IMR-90 (cell line): ENCODE measurements around the gene MYADML2. TPM values are rescaled to one million over a fixed set of nuclear protein-coding genes. Genes with fewer than 3 reads are reported as not detected.

Source experiments
- ATAC-seq: fragments of 200-7000 bp; cut with Tn5 transposase; 2 replicates; pipeline ENCODE4 v1.9.1; 2020; ENCODE audit warnings: low read depth, mild to moderate bottlenecking, moderate library complexity
- BruUV-seq: library from RNA; stranded (reverse); fragments of 400-500 nt; replicated peaks from 2 replicates; lab custom pipeline; 2021; lab: Mats Ljungman, UMichigan
- CTCF ChIA-PET: fragments of 300-600 bp; formaldehyde crosslinking; extraction: SDS; loops from one replicate; lab custom pipeline; 2021; ENCODE audit warnings: antibody characterized with exemption; lab: Yijun Ruan, JAX
- POLR2A ChIA-PET: fragments of 300-600 bp; sonication (Branson Sonifier 250); formaldehyde crosslinking; loops from one replicate; lab custom pipeline; 2022; ENCODE audit warnings: antibody characterized with exemption; ENCODE audit not compliant: unreplicated experiment; lab: Charles Lee
- DNase-seq: peaks from one replicate; pipeline ENCODE4 v3.0.0; 2013
- H2AFZ ChIP-seq: replicated peaks from 2 replicates; pipeline ENCODE3; 2013; ENCODE audit warnings: low read length, mild to moderate bottlenecking; ENCODE audit not compliant: poor library complexity
- H2AK5ac ChIP-seq: 2 replicates; pipeline ENCODE4 v1.6.1; 2013; ENCODE audit warnings: low read depth, low read length, inconsistent platforms
- H2AK9ac ChIP-seq: replicated peaks from 2 replicates; pipeline ENCODE3; 2013; ENCODE audit warnings: mild to moderate bottlenecking, low read depth, low read length, moderate library complexity; ENCODE audit not compliant: poor library complexity
- H2BK120ac ChIP-seq: 2 replicates; pipeline ENCODE4 v1.6.1; 2013; ENCODE audit warnings: low read depth, low read length, inconsistent platforms
- H2BK15ac ChIP-seq: 3 replicates; pipeline ENCODE4 v1.6.1; 2013; ENCODE audit warnings: low read depth, low read length, inconsistent platforms
- H2BK20ac ChIP-seq: 2 replicates; pipeline ENCODE4 v1.6.1; 2013; ENCODE audit warnings: low read depth, mild to moderate bottlenecking, inconsistent platforms, low read length, moderate library complexity
- H2BK5ac ChIP-seq: 2 replicates; pipeline ENCODE4 v1.6.1; 2013; ENCODE audit warnings: mild to moderate bottlenecking, low read depth, low read length, inconsistent platforms; ENCODE audit not compliant: poor library complexity, severe bottlenecking
- H3K14ac ChIP-seq: replicated peaks from 2 replicates; pipeline ENCODE4 v1.6.1; 2013; ENCODE audit warnings: low read depth, low read length, inconsistent platforms
- H3K18ac ChIP-seq: 2 replicates; pipeline ENCODE4 v1.6.1; 2013; ENCODE audit warnings: low read depth, low read length, control low read depth
- H3K23ac ChIP-seq: 2 replicates; pipeline ENCODE4 v1.6.1; 2013; ENCODE audit warnings: low read depth, low read length, inconsistent platforms
- H3K27ac ChIP-seq: 2 replicates; pipeline ENCODE4 v1.5.1; 2013; ENCODE audit warnings: mild to moderate bottlenecking, control low read depth, low read length; ENCODE audit not compliant: insufficient read depth
- H3K27me3 ChIP-seq: 2 replicates; pipeline ENCODE4 v1.6.1; 2013; ENCODE audit warnings: low read length; ENCODE audit not compliant: control insufficient read depth, insufficient read depth
- H3K36me3 ChIP-seq: 2 replicates; pipeline ENCODE4 v1.6.1; 2013; ENCODE audit warnings: low read length, mixed read lengths; ENCODE audit not compliant: control insufficient read depth, insufficient read depth
- H3K4ac ChIP-seq: 2 replicates; pipeline ENCODE4 v1.6.1; 2013; ENCODE audit warnings: low read depth, low read length, inconsistent platforms
- H3K4me1 ChIP-seq: 2 replicates; pipeline ENCODE4 v1.6.1; 2013; ENCODE audit warnings: low read length, mixed read lengths; ENCODE audit not compliant: control insufficient read depth, insufficient read depth
- H3K4me2 ChIP-seq: 2 replicates; pipeline ENCODE4 v1.6.1; 2013; ENCODE audit warnings: low read depth, mild to moderate bottlenecking, control low read depth, low read length, moderate library complexity
- H3K4me3 ChIP-seq: 2 replicates; pipeline ENCODE4 v1.5.1; 2013; ENCODE audit warnings: low read depth, mild to moderate bottlenecking, control low read depth, low read length, moderate library complexity; ENCODE audit not compliant: insufficient read depth
- H3K56ac ChIP-seq: 2 replicates; pipeline ENCODE4 v1.6.1; 2013; ENCODE audit warnings: low read length, inconsistent platforms; ENCODE audit not compliant: insufficient read depth; ENCODE audit errors: extremely low read depth
- H3K79me1 ChIP-seq, 2 experiments: 2 replicates each; pipeline ENCODE4 v1.6.1; 2013; ENCODE audit warnings: low read length in 2 of 2, inconsistent platforms in 1 of 2, low read depth in 1 of 2
- H3K9ac ChIP-seq: 2 replicates; pipeline ENCODE4 v1.6.1; 2013; ENCODE audit warnings: low read depth, low read length, control low read depth
- H3K9me1 ChIP-seq: 2 replicates; pipeline ENCODE4 v1.6.1; 2013; ENCODE audit warnings: low read length, inconsistent platforms; ENCODE audit not compliant: insufficient read depth
- H3K9me3 ChIP-seq: 2 replicates; pipeline ENCODE4 v1.6.1; 2013; ENCODE audit warnings: low read length; ENCODE audit not compliant: control insufficient read depth, insufficient read depth
- H4K20me1 ChIP-seq: 2 replicates; pipeline ENCODE4 v1.6.1; 2013; ENCODE audit warnings: low read length, inconsistent platforms; ENCODE audit not compliant: insufficient read depth
- H4K5ac ChIP-seq: 2 replicates; pipeline ENCODE4 v1.6.1; 2013; ENCODE audit warnings: mild to moderate bottlenecking, low read depth, low read length, control low read depth
- H4K8ac ChIP-seq, 2 experiments: 2 replicates each; pipeline ENCODE4 v1.6.1; 2013; ENCODE audit warnings: low read depth in 2 of 2, low read length in 2 of 2, control low read depth in 1 of 2, inconsistent platforms in 1 of 2
- H4K91ac ChIP-seq: 2 replicates; pipeline ENCODE4 v1.6.1; 2013; ENCODE audit warnings: low read depth, low read length, inconsistent platforms; ENCODE audit not compliant: insufficient read depth
- BHLHE40 ChIP-seq: fragments of 150-350 bp; IDR thresholded peaks from 2 replicates; pipeline ENCODE4 v1.6.1; 2016; ENCODE audit warnings: mild to moderate bottlenecking, low read depth, low read length
- CEBPB ChIP-seq: IDR thresholded peaks from 2 replicates; pipeline ENCODE4 v1.6.1; 2012; ENCODE audit warnings: low read depth, low read length, improper control_type of control experiment
- CTCF ChIP-seq: conservative IDR thresholded peaks from 2 replicates; pipeline ENCODE4 v1.5.1; 2012; ENCODE audit warnings: mild to moderate bottlenecking, low read depth, low read length, improper control_type of control experiment
- FOS ChIP-seq: fragments of 150-350 bp; IDR thresholded peaks from 2 replicates; pipeline ENCODE4 v1.6.1; 2016; ENCODE audit warnings: low read depth, low read length
- MAZ ChIP-seq: IDR thresholded peaks from 2 replicates; pipeline ENCODE4 v1.6.1; 2012; ENCODE audit warnings: low read depth, mild to moderate bottlenecking, low read length, improper control_type of control experiment, moderate library complexity, borderline replicate concordance
- NFE2L2 ChIP-seq: fragments of 150-350 bp; IDR thresholded peaks from 2 replicates; pipeline ENCODE4 v1.6.1; 2016; ENCODE audit warnings: low read depth, mild to moderate bottlenecking, low read length
- POLR2A ChIP-seq: IDR thresholded peaks from 2 replicates; pipeline ENCODE4 v1.6.1; 2012; ENCODE audit warnings: mild to moderate bottlenecking, low read depth, low read length
- RFX5 ChIP-seq: IDR thresholded peaks from 2 replicates; pipeline ENCODE4 v1.8.0; 2012; ENCODE audit warnings: low read depth, mild to moderate bottlenecking, low read length, moderate library complexity
- USF2 ChIP-seq: fragments of 150-350 bp; IDR thresholded peaks from 2 replicates; pipeline ENCODE4 v1.6.1; 2017; ENCODE audit warnings: mild to moderate bottlenecking, antibody characterized with exemption, low read length, low read depth
- WGBS, 2 experiments: methylation state at CpG; one replicate each; pipeline versions ENCODE4 v1.1.5 to v1.1.7; 2013; ENCODE audit warnings: missing lambda C conversion rate in 2 of 2; ENCODE audit not compliant: insufficient read length in 1 of 2; ENCODE audit errors: extremely low coverage in 2 of 2; 5-methylcytosine and 5-hydroxymethylcytosine counted together
- dilution Hi-C: fragments of 300-500 bp; cut with HindIII; formaldehyde crosslinking; loops from one replicate; pipeline ENCODE4 v1.14.3; 2018; ENCODE audit warnings: low sequenced_read_pairs; ENCODE audit not compliant: unreplicated experiment
- in situ Hi-C: fragments of 300-500 bp; cut with MboI; formaldehyde crosslinking; loops from 3 replicates; pipeline ENCODE4 v1.14.3; 2019; ENCODE audit warnings: low sequenced_read_pairs, inconsistent platforms, mixed read lengths
- intact Hi-C: fragments of 100-400 bp; cut with micrococcal nuclease; formaldehyde crosslinking; loops from 2 replicates; pipeline ENCODE4 v1.10.0; 2022
- polyA plus RNA-seq, 3 experiments: library from polyadenylated mRNA; depleted of rRNA; stranded (reverse); fragments of >200 nt; gene quantifications; 2 replicates each; pipeline ENCODE4 v1.2.3, GENCODE V29; 2012; ENCODE audit warnings: low replicate concordance in 1 of 3
- total RNA-seq: library from RNA; depleted of rRNA; stranded (reverse); fragments of >200 nt; gene quantifications from 2 replicates; pipeline ENCODE4 v1.2.3, GENCODE V29; 2012

Gene MYADML2
- total and polyA plus RNA-seq, 2 of the 4 experiments (the other 2 are of a cell fraction): not detected

GRCh38 chr17:81922566-81923301 lies 24.3 kb downstream of the MYADML2 start:
- in situ Hi-C loops: no loop called here
- CTCF ChIA-PET: no interaction called here
- H3K4me3 ChIP-seq: no peak overlapping the region

More at GRCh38 chr17:81922566-81923301, 24.3 kb downstream of the MYADML2 start:
- intact Hi-C loops: no loop called here
- no peak overlapping the region for H3K9ac ChIP-seq
- H3K23ac ChIP-seq: no peak overlapping the region
- H3K56ac ChIP-seq: no peak overlapping the region
- H3K18ac ChIP-seq: no peak overlapping the region; the same call in 1 of the 2 replicates
- H2AK5ac ChIP-seq: peak overlapping the region; percentile 97
- H3K27ac ChIP-seq: peak overlapping the region; percentile 93; the same call in 1 of the 2 replicates
- 96% methylated on average over 36 of the region's 58 CpGs; no CpG with 5 or more reads in 1 of the 2 experiments for WGBS, 2 experiments
- H3K9me3 ChIP-seq: no peaks in the 10 kb centered on the region
- peak overlapping the region; percentile 91 for H2AK9ac ChIP-seq
- H3K79me1 ChIP-seq: peaks cover 12 to 71% of the 10 kb centered on the region in 2 experiments; a peak in 3 of 4 replicates
- H3K4me2 ChIP-seq: peak overlapping the region; percentile 94; the same call in 1 of the 2 replicates
- H4K8ac ChIP-seq: 0 out of 4 replicates have a peak overlapping the region, but pooled peaks of 1 of the 2 experiments have one; percentile 19
- peak overlapping the region; percentile 83 for H2BK5ac ChIP-seq
- H3K36me3 ChIP-seq: peaks cover 32% of the 10 kb centered on the region
- no peaks in the 10 kb centered on the region for H3K27me3 ChIP-seq
- peaks cover 34% of the 10 kb centered on the region for H3K4me1 ChIP-seq
- ATAC-seq (no peak), DNase-seq (no peak)
- H4K5ac ChIP-seq: peak overlapping the region; percentile 25; the same call in 1 of the 2 replicates
- H3K4ac ChIP-seq: peak overlapping the region; percentile 96; the same call in 1 of the 2 replicates
- peak overlapping the region; percentile 39 for H2AFZ ChIP-seq
- no TSS peak for BruUV-seq
- H2BK15ac ChIP-seq: no peak overlapping the region
- H4K20me1 ChIP-seq: peaks cover 81% of the 10 kb centered on the region
- POLR2A ChIA-PET: no interaction called here
- peak overlapping the region; percentile 72; the same call in 1 of the 2 replicates for H4K91ac ChIP-seq
- dilution Hi-C loops: no loop called here
- H3K14ac ChIP-seq: no peak overlapping the region
- H3K9me1 ChIP-seq: peaks cover 21% of the 10 kb centered on the region
- peak overlapping the region; percentile 3; the same call in 1 of the 2 replicates for H2BK120ac ChIP-seq
- no peak overlapping the region for H2BK20ac ChIP-seq
- TF ChIP-seq USF2 (no peak), NFE2L2 (no peak), CTCF (no peak), RFX5 (no peak), POLR2A (no peak), MAZ (no peak), CEBPB (no peak), FOS (no peak), BHLHE40 (no peak)
